HG03039 (cell line): Measurements from ENCODE around the gene ADCY1.

ENCODE experiments used
- ATAC-seq: cut with Tn5 transposase; IDR thresholded peaks from one replicate; pipeline ENCODE4 v1.9.1; 2021; ENCODE audit warnings: mild to moderate bottlenecking, moderate library complexity; ENCODE audit not compliant: unreplicated experiment

Gene ADCY1

DNA sequence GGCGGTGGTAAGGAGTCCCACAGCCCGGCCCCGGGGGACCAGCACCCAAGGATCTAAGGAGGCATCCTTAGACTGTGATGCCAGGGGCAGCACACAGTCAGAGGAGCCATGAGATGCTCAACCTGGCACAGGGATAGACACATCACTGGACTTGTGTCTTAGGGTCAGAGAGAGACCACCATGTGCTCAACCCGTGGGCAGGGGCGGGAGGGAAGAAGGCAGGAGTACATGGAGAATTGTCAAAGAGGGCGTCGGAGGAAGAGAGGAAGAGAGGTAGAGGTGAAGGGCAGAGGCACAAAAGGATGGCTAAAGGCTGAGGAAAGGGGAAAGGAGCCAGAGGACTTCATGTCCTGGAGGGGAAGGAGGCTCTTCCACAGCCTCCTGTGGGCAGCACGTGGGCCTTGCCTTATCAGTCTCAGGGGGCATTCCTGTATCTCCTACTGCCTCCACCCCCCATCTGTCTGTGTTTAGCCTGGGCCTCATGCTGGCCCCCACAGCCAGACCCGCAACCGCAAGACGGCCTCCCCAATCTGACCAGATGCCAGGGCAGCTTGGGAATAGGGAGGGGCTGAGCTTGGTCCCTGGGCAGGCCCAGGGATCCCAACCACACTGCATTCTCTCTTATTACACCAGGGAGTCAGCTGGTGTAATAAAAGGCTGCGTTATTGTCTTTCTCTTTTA is 2.2 kb downstream of the ADCY1 start:
- ATAC-seq, result no peak

DNA sequence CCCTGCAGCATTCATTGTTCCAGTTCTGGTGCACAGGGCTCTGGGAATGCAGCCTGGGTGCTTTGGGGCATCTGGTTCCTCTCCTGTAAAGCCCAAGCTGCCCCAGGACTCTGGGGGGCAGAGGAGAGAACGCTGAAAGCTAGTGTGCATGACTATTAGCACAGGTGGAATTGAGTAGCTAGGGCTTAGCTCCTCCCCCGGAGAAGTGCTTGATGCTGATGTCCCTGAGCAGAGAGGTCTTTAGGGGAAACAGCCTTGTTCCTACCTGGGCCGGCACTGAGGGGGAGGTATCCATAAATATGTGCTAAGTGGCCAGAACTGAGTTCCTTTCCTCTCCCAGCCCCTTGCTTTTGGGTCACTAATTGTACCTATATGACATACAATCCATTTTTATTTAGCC is 3.9 kb downstream of the ADCY1 start:
- no peak for ATAC-seq

DNA sequence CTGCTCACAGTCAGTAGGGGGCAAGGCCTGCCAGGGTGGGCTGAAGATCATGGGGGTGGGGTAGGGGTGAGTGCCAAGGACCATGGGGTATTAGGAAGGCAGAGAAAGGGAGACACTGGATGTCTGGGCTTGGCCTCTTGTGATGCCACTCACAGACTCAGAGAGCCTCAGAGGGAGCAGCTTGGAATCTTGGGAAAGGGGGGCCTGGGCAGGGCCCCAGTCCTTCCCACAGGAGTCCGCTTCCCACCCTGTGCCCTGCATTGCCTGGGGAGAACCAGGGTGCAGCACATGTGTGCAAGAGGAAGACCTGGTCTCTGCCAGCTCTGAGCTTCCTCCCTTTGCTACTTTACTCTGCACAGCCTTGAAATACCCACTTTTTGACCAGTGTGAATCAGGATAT is 4.3 kb downstream of the ADCY1 start:
- no peak for ATAC-seq

DNA sequence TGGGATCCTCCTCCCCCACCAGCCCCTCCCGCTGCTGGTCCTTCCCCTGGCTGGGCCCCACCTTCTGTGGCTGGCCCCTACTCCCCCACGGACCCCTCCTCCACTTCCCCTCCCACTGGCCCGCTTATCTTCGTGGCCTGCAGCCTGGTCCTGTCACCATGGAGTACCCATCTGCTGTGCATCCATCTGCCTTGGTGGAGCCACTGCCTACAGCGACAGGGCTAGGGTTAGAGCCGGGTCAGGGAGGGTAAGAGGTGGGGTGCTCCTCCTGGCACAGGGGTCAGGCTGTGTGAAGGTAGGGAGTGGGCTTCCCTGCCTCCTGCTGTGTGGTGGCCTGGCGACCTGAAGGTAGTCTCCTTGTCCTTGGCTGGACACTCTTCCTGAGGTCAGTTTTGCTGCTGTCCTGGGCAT is 5.2 kb downstream of the ADCY1 start:
- ATAC-seq, result no peak

DNA sequence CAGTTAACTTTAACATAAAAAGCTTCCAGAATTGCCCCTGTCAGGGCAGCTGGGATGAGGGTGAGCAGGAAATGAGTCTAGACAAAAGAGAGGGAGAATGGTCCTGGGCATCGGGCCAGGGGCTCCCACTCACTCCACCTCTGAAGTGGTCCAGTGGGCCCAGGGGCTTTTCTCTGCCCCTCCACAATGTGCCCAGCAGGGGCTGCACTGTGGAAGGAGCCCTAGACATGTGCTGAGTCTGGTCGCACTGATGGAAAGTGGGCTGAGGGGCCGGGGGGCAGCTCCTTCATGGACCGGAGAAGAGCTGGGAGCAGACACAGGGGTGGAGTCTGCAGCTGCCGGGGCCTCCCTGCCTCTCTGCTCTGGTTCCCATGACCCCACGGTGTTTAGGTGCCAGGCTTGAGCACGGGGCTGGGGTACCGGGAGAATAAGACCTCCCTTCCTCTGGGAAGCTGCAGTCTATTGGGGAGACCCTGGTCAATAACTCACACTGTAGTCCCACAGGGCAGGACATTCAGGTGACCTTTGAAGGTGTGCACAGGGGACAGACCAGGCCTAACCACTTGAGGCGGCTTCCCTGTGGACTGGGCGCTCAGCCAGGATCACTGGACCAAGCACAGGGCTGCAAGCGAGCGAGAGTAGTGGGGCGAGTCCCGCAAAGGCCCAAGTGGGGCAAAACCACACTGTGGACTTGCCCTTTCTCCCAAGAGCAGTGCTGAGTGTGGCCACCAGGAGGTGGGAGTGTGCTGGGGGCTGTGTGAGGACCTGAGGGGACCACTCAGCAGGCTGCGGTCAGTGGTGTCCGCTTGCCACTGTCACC is 6.1 kb downstream of the ADCY1 start:
- ATAC-seq, result no peak

DNA sequence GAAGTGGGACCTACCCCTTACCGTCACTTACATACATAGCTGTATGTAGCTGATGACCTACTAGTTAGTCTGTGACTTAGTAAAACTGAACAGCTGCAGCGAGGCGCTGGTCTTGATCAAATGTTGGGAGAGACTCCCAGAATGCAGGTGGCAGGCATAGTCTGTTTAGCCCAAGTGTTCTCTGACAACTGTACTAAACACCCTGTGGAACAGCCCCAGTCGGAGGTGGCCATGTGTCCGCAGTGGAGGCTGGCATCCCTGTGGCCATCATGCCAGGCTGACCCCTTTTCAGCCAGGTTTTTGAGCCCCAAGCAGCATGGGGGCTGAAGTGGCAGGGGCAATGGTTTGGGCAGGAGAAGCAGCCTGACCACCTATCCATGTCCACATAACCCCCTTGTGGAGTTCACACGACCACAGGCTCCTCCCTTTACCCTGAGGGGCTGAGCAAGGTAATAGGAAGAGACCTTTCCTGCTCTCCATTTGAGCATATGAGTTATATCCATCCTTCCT is 7.2 kb downstream of the ADCY1 start:
- ATAC-seq, result no peak

DNA sequence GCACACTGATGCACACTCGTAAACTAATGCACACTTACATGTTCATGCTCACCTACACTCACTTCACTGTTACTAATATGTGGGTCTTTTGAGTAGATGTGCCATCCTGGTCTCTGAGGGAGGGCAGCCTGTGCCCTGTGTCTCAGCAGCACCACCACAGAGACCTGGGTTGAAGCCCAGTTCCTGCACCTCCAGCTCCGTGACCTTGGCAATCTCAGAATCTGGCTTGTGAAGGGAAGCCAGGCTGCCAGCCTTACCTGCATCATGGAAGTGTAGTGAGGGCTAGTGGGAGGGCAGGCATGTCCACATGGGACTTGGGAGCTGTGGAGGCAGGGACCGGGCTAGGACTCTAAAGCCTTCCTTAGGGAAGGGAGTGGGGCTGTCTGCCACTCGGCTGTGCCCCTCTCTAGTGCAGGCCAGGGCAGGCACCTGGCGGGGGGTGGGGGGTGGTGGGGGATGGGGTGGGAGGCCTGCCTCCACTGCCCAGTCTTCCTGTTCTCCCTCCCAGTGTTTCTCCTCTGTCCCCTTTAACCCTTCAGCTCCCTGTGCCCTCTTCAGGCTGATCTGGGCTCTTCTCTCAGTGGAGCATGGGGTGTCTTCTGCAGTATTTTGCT is 8.1 kb downstream of the ADCY1 start:
- ATAC-seq, result no peak

DNA sequence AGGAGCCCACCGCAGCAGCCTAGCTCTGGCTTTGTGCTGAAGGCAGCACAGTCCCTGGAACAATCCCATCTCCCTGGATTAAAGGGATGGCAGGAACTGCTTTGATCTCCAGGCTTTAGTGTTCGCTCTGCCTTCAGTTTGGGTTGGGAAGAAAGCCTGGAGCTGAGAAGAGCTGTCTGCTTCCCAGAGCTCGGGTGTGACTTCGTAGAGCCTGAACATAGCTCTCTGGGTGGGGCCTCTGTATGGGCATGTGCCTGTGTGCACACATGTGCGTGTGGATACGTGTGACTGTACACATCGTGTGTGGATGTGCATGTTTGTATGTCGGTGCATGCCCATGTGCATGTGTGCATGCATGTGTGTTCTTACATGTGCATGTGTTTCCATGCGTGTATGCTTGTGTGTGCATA is 8.7 kb downstream of the ADCY1 start:
- no peak for ATAC-seq

DNA sequence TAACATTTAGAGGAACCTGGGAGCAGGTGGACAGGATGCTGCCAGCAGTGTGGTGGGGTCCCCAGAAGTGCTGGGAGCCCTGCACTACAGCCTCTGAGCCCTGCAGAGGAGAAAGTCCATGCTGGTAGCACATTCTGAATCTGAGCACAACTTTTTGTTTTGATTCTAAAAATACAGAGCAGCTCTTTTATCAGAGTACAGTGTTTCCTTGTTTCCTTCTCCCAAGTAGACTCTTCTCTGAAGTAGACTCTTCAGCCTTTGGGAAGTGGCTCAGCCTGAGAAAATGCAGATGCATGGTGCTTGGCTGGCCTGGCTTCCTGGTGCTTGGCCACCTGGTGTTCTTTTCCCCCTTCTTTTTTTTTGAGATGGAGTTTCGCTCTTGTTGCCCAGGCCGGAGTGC is 9.1 kb downstream of the ADCY1 start:
- no peak for ATAC-seq

DNA sequence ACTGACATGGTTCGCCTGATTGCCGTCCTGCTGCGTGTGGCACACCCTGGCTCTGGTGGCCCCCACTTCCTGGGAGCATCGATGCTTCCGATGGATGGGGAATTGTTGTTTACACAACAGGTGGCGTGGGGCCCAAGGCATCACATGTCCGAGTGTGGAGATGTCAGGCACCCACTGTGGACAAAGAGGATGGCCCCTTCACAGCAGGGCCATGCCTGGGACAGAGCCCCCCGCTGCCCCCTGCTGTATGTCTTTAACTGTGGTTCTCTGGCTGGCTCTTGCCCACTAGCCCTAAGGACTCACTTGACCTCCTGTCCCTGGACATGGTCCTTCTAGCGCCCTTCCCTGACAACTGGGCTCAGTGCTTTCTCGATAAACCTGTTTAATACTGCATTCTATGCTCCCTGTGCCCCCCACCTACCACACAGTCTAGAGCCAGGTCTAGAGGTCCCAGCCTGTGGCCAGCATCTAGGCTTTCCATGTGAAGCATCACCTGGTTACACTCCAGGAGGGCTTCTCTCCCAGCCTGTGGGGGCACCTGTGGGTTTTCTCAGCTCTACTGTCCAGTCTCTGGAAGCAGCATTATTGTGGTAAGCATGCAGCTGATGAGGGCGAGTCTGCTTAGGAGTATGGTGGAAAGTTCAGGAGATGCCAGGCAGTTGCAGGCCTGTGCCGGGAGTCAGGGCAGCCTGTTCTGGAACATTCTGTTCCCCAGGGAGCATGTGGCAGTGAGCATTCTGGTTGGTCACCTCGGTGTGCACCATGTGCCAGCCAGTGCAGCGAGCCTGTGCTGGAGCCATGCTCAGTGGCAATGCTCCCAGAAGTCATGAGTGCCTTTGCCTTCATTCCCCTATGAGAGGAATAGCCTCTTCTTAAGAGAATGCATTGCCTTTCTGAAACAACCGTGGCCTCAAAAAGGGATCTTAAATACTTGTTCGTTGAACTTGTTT is 10.4 kb downstream of the ADCY1 start:
- no peak for ATAC-seq

DNA sequence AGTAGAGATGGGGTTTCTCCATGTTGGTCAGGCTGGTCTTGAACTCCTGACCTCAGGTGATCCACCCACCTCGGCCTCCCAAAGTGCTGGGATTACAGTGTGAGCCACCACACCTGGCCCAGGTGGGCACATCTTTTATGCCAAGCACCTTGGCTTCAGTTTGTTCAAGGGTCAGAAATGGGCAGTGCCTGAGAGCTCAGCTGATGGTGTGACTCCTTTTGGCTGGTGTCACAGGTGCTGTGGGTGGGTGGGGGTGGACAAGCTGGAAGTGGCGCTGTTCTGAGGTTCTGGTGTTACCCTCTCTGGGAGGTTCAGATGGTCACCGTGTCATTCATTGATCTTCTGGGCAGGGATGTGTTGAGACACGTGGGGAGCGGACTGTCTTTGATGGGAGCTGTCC is 11.5 kb downstream of the ADCY1 start:
- no peak for ATAC-seq

DNA sequence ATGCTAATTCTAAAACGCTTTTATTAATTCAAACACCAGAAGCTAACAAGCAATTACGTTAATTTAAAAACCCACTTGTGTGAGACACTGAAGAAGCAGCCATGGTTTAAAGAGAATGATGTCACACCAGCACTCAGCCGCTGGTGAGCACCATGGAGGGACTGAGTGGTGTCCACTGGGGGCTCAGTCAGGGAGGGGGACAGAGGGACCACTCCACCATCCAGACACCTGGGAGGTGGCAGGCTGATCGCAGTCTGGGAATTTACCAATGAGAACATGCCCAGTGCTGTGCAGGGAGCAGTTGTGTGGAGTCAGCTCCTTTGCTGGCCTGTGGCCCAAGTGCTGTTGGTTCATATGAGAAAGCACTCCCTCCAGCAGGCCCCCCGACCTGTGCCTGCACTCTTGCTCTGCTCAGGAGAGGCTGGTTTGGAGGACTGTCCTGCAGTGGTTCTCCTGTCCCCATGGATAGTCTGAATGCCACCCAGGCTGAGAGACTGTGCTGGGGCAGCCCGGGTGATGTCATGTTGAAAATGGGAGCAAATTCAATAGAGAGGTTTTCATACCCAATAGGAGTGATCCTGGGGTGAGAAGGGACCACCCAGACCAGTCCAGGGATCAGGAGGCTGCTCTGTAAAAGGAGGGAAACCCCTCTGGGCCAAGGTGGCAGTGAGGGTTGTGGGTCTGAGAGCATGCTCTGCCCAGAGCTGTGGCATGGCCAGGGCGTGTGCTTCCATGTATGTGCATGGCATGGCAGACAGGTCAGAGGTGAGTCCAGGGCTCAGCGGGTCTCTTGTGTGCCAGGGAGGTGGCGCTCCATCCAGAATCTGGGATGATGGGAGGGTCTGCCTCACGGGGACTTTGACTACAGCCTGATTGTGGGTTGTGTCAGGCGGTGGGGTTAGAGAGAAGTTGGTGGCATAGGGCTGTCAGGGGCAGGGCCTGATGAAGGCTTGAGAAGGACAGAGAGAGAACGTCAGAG is 12.7 kb downstream of the ADCY1 start:
- no peak for ATAC-seq

DNA sequence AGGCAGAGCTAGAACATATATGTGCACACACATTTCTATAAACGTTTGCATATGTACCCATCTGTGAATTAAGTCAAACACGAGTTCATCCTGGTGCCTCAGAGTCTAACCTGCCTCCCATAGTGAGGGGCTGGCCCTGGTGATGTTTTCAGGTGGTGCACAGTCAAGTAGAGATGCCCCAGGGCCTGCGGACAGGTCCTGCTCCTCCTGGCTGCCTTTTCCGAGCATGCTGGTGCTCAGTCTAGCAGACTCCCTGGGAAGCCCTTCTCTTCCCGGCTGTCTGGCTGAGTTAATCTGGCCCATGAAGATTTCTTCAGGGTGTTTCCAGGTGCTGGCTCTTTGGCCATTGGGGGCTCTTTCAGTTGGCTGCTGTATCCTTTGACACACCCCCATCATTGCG is 14.3 kb downstream of the ADCY1 start:
- ATAC-seq, result no peak

DNA sequence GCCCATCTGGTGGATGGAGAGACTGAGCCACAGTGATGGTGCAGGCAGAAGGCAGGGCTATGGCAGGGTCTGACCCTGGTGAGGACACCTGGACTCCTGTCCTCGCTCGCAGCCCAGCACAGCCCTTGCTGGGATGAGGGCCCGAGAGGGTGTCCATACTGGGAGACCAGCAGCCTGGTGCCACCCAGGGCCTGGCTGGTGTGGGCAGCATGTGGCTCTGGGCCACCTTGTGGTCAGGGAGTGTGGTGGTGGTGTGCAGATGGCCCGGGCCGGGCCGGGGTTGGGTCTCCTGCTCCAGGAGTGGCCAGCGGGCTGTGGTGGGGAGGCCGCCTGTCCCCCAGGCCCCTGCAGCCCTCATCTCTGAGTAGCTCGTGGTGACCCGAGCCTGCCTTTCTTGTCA is 14.9 kb downstream of the ADCY1 start:
- no peak for ATAC-seq

DNA sequence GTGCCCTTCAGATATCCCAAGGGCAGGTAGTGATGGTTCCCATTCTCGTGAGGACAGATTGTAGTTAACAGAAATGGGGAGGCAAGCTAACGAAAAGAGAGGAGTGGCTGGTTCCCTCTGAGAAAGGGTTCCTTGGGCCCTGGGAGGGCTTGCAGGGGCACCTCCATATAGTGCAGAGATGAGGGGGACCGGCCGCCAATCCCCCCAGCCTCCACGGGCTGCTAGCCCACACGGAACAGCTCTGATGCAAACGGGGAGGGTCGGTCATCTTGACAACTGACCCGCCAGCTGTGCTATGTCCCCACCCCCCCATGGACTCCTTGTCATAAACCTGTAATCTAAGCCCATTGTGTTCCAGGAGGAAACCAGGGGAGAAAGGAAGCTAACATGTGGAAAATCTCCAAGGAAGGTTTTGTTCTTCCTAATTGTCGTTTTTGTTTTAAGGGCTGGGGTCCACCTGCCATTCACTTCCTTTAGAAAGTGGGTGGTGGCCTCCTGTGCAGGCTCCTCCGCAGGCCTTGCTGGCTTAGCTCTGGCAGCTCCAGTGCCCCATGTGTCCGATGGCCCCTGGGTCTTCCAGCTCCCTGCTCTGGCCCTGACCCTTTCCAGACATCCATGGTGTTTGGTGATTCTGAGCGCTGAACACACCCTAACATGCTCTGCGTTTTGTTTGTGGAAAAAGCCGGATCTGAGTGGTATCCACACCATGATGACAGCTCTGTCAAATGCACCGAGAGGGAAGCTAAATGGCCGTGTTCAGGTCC is 15.9 kb downstream of the ADCY1 start:
- ATAC-seq, result no peak

DNA sequence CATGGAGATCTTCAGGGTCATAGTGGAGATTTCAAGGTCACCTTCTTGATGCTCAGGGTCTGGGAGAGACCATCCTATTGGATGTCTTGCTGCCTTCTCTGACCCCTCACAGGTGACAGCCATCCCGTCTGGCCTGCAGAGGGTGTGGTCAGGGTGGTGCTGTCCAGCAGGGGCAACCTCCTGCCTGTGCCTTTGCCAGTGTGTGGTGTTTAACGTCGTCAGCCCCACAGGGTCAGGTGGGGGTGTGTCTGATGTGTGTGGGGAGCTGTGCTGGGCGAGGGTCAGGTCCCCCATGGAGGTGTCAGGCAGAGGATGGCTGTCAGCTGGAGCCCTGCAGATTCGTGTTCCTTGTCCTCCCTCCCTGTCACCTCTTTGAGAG is 16.5 kb downstream of the ADCY1 start:
- ATAC-seq, result no peak

DNA sequence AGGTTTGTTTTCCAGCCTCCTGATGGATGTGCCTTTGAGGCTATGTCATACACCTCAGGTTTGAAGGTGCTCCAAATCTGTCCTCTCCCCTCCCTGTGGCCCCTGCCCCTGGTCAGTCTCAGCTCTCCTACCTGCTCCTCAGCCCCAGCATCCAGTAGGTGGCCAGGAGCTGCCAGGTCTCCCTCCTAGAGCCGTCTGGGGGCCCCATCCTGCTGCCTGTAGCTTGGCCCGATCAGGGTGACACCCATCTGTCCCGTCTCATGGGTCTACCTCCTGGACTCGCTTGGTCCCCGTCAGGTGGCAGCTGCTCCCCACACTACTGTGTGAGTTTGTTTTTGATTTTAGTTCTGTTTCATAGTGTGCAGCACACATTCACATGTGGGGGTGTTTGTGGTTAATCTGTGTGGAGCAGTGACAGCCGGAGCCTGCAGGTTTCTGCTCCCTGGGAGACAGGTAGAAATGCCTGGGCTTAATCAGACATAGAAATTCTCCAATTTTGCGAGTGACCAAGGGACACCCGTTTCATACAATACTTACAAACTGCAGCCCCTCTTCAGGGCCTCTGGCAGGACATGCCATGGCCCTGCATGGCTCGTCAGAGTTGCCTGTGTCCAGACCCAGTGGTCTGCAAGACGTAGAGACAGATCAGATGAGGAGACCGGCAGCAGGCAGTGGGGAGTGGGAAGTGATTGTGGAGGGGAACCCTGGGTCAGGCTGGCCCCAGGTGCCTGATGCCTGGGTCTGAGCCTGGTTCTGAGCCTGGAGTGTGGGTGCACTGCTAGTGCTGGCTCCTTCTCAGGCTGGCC is 17.1 kb downstream of the ADCY1 start:
- ATAC-seq, result no peak
